Neuron (in vitro differentiated cells): ENCODE measurements around the gene SMURF2.
"Not testable (repeated sequence)": the region's sequence is repeated elsewhere in the genome, so short reads cannot be mapped to it uniquely, and the experiment has no call there.

ENCODE experiments used
- H2AFZ ChIP-seq: one replicate; pipeline ENCODE4 v1.6.1; 2013; ENCODE audit warnings: low read depth, mild to moderate bottlenecking, inconsistent platforms, low read length, moderate library complexity
- H3K27me3 ChIP-seq: one replicate; pipeline ENCODE4 v1.6.1; 2013; ENCODE audit warnings: low read length; ENCODE audit not compliant: insufficient read depth
- H3K36me3 ChIP-seq: one replicate; pipeline ENCODE4 v1.6.1; 2013; ENCODE audit warnings: low read length; ENCODE audit not compliant: insufficient read depth
- H3K4me1 ChIP-seq: one replicate; pipeline ENCODE4 v1.6.1; 2013; ENCODE audit warnings: low read length; ENCODE audit not compliant: insufficient read depth
- H3K4me3 ChIP-seq: 2 replicates; pipeline ENCODE4 v1.5.1; 2013; ENCODE audit warnings: mild to moderate bottlenecking, low read length, moderate library complexity
- H3K9me3 ChIP-seq: one replicate; pipeline ENCODE4 v1.6.1; 2013; ENCODE audit warnings: low read length

Gene SMURF2

DNA sequence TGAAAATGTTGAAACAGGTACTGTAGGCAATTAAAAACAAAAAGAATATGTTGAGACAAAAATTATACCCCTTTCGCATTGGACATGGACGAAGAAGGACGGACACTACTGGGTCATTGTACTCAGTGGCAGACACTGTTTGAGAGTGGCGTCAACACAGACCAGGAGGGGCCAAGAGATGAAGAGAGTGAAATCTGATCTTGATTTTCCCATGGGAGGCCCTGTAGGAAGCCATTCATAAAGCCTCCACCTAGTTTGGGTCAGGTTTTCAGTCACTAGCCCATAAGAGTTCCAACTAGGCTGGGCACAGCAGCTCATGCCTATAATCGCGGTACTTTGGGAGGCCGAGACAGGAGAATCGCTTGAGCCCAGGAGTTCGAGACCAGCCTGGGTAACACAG is 23.6 kb upstream of the SMURF2 start:
- Histone ChIP-seq H3K36me3 (no peaks in the 10 kb centered on the region), H3K9me3 (no peaks in the 10 kb centered on the region), H3K4me3 (no peak overlapping the region), H2AFZ (no peak overlapping the region), H3K4me1 (no peaks in the 10 kb centered on the region), H3K27me3 (no peaks in the 10 kb centered on the region)

DNA sequence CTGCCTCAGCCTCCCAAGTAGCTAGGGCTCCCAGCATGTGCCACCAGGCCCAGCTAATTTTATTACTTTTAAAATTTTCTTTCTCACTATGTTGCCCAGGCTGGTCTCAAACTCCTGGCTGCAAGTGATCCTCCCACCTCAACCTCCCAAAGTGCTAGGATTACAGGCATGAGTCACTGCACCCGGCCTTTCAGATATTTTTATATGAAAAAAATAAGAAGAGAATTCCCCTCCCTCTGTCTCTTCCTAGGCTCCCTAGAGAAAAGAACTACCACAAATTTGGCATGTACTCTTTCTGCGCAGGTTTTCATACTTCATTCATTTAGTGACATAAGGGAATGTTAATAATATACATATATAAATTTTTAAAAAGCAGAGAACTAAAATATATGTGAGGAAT is 21.7 kb upstream of the SMURF2 start:
- Histone ChIP-seq H3K9me3 (no peaks in the 10 kb centered on the region), H3K36me3 (no peaks in the 10 kb centered on the region), H2AFZ (no peak overlapping the region), H3K4me1 (no peaks in the 10 kb centered on the region), H3K4me3 (no peak overlapping the region), H3K27me3 (no peaks in the 10 kb centered on the region)

DNA sequence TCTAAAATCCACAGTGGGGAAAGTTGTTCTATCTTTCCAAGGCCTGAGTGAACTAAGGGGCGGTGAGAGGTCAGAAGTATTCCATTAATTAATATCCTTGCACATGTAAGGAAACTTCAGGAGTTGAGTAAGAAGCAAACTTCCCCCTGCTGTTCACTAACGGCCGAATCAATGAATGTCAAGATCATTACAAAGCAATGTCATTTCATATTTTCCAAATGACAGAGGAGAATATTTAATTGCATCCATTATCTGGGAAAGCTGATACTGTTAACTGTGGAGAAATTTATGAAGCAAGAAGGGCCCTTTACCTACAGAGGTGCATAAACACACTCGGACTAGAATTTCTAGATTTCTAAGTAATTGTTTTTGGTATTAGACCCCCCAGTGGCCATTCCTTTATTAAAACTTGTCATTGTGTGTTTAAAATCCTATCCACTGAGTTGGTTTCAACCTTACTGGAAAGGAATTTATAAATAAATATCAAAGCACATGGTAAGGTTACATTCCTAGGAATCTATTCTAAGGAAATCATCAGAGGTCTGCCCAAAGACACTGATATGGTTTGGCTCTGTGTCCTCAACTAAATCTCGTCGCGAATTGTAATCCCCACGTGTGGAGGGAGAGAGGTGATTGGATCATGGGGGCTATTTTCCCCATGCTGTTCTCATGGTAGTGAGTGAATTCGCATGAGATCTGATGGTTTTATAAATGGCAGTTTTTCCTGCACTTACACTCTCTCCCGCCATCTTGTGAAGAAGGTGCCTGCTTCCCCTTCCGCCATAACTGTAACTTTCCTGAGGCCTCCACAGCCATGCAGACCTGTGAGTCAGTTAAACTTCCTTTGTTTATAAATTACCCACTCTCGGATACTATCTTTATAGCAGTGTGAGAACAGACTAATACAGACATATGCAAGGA is 20.4 kb upstream of the SMURF2 start:
- H3K9me3 ChIP-seq: no peaks in the 10 kb centered on the region
- no peaks in the 10 kb centered on the region for H3K27me3 ChIP-seq
- no peaks in the 10 kb centered on the region for H3K36me3 ChIP-seq
- no peaks in the 10 kb centered on the region for H3K4me1 ChIP-seq
- no peak overlapping the region for H3K4me3 ChIP-seq
- H2AFZ ChIP-seq: no peak overlapping the region

DNA sequence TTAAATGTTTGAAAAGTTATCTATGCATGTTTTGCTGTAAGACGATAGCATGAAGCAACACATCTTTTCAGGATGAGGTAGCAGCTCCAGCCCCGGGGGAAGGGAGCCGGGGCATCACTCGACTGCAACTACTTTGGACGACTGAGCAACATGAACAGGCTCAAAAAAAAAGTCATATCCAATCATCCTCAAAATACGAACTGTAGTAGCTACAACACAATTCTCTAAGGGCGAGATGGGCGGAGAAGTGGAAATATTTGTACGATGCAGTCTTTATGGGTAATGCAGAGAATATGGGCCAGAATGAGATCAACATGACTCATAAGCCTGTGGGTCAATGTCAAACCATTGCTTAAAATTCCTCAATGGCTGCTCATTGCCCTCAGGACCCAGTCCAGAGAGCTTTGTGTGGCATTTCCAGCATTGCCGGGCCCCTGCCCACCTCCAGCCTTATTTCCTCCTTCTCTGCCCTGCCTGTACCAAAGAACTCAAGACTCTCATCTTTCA is 17.7 kb upstream of the SMURF2 start:
- Histone ChIP-seq H3K4me3 (no peak overlapping the region), H3K9me3 (no peaks in the 10 kb centered on the region), H3K4me1 (no peaks in the 10 kb centered on the region), H2AFZ (no peak overlapping the region), H3K36me3 (no peaks in the 10 kb centered on the region), H3K27me3 (no peaks in the 10 kb centered on the region)

DNA sequence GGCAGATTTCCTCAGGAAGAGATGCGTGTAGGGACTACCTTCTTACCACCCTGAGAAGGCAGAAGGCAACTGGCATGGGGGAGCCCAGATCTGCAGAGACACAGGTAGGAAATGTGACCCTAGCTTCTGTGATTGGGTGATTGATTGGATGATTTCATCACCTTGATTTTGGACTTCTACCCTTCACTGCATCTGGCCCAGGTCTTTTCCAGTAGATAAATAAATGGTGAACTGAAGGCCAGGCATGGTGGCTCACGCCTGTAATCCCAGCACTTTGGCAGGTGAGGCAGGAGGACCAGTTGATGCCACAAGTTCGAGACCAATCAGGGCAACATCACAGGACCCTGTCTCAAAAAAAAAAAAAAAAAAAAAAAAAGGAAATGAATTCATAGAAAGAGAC is 14.7 kb upstream of the SMURF2 start:
- H2AFZ ChIP-seq: no peak overlapping the region
- no peaks in the 10 kb centered on the region for H3K36me3 ChIP-seq
- no peaks in the 10 kb centered on the region for H3K4me1 ChIP-seq
- H3K9me3 ChIP-seq: no peaks in the 10 kb centered on the region
- H3K4me3 ChIP-seq: no peak overlapping the region
- H3K27me3 ChIP-seq: no peaks in the 10 kb centered on the region

DNA sequence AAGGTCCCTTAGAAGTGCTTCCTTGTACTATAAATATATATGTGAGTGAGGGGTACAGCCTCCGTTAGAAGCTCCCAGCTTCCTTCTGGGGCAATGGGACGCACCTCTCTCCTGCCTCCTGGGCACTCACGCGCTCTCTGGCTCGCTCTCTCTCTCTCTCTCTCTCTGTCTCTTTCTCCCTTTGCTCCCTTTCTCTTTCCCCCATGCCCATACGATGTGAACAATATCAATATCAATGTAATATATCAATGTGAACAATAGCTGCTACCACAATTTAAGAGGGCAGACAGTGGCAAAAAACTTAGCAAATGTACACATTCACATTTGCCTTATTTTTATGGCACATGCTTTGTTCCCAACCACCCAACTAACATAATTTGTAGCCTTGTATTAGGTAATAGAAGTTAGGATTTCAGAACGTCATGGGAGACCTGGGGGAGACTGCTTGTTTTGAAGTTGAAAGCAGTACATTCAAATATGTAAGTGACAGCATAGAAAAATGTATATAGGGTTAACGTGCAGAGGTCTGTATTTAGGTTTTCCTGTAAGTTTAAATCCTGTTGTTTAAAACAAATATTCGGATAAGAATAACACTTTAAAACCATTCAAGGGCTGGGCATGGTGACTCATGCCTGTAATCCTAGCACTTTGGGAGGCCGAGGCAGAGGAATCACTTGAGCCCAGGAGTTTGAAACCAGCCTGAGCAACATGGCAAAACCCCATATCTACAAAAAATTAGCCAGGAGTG is 8.9 kb upstream of the SMURF2 start:
- H3K36me3 ChIP-seq, H3K4me1 ChIP-seq, H3K9me3 ChIP-seq, H3K4me3 ChIP-seq, H3K27me3 ChIP-seq, H2AFZ ChIP-seq: not testable (repeated sequence)

DNA sequence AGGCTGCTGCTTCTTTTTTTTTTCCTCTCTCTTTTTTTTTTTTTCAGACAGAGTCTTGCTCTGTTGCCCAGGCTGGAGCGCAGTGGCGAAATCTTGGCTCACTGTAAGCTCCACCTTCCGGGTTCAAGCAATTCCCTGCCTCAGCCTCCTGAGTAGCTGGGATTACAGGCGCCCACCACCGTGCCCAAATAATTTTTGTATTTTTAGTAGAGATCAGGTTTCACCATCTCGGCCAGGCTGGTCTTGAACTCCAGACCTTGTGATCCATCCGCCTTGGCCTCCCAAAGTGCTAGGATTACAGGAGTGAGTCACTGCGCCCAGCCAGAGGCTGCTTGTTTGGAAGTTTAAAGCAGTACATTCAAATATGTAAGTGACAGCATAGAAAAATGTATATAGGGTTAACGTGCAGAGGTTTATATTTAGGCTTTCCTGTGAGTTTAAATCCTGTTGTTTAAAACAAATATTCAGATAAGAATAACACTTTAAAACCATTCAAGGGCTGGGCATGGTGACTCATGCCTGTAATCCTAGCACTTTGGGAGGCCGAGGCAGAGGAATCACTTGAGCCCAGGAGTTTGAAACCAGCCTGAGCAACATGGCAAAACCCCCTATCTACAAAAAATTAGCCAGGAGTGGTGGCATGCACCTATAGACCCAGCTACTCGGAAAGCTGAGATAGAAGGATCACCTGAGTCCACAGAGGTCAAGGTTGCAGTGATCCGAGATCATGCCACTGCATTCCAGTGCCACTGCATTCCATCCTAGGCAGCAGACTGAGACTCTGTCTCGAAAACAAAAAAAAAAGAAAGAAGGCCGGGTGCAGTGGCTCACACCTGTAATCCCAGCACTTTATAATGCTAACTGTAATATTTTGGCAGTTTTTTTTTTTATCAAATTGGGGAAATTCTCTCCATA is 6.0 kb upstream of the SMURF2 start:
- H3K27me3 ChIP-seq, H3K9me3 ChIP-seq, H2AFZ ChIP-seq, H3K4me3 ChIP-seq, H3K36me3 ChIP-seq, H3K4me1 ChIP-seq: not testable (repeated sequence)

DNA sequence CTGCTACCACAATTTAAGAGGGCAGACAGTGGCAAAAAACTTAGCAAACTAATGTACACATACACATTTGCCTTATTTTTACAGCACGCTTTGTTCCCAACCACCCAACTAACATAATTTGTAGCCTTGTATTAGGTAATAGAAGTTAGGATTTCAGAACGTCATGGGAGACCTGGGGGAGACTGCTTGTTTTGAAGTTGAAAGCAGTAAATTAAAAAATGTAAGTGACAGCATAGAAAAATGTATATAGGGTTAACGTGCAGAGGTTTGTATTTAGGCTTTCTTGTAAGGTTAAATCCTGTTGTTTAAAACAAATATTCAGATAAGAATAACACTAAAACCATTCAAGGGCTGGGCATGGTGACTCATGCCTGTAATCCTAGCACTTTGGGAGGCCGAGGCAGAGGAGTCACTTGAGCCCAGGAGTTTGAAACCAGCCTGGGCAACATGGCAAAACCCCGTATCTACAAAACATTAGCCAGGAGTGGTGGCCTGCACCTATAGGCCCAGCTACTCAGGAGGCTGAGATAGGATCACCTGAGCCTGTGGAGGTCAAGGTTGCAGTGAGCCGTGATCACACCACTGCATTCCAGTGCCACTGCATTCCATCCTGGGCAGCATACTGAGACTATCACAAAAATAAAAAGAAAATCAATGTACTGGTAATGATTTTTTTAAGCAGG is 2.3 kb upstream of the SMURF2 start:
- H3K9me3 ChIP-seq, H2AFZ ChIP-seq, H3K36me3 ChIP-seq, H3K27me3 ChIP-seq, H3K4me3 ChIP-seq: not testable (repeated sequence)
- peaks cover 12% of the 10 kb centered on the region for H3K4me1 ChIP-seq

DNA sequence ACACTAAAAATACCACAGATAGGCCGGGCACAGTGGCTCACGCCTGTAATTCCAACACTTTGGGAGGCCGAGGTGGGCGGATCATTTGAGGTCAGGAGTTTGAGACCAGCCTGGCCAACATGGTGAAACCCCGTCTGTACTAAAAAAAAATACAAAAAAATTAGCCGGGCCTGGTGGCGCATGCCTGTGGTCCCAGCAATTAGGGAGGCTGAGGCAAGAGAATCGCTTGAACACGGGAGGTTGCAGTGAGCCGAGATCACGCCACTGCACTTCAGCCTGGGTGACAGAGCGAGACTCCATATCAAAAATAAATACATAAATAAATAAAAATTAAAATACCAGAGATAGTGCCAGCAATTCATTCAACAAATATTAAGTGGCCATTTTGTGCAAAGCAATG is 1.7 kb upstream of the SMURF2 start:
- H3K9me3 ChIP-seq, H2AFZ ChIP-seq, H3K4me3 ChIP-seq, H3K36me3 ChIP-seq, H3K27me3 ChIP-seq: not testable (repeated sequence)
- peaks cover 14% of the 10 kb centered on the region for H3K4me1 ChIP-seq

DNA sequence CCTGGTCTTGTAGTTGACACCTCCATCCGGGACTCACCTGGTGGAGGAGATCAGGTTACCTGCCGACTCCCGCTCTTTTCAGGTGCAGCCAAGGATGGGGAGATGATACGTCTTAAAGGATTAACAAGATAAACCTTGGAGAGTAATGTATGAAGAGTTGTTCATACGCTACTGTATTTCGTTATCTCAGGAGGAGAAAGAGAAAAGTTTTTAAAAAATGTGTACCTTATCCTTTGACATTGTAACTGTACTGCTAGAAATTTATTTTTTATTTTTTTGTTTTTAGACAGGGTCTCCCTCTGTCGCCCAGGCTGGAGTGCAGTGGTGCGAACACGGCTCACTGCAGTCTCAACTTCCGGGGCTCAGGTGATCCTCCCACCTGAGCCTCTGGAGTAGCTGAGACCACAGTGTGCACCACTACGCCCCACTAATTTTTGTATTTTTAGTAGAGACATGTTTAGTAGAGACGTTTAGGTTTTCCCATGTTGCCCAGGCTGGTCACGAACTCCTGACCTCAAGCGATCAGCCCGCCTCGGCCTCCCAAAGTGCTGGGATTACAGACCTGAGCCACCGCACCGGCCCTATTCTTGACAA is 764 bp upstream of the SMURF2 start:
- peak overlapping the region; percentile 49 for H3K4me3 ChIP-seq
- H3K36me3 ChIP-seq: no peaks in the 10 kb centered on the region
- peaks cover 15% of the 10 kb centered on the region for H3K4me1 ChIP-seq
- no peaks in the 10 kb centered on the region for H3K9me3 ChIP-seq
- peak overlapping the region; percentile 65 for H2AFZ ChIP-seq
- H3K27me3 ChIP-seq: no peaks in the 10 kb centered on the region

DNA sequence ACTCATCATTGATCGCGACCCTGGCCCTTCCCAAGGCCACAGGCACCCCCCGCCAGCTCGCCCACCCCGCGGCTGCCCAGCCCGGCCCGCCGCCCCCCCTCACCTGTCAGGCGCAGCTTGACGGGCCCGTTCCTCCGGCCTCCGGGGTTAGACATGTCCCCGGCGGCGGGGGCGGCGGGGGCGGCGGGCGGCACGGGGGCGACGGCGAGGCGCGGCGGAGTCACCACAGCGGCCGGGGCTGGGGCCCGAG is 456 bp downstream of the SMURF2 start:
- H3K4me3 ChIP-seq: peak overlapping the region; percentile 91
- no peaks in the 10 kb centered on the region for H3K9me3 ChIP-seq
- no peaks in the 10 kb centered on the region for H3K36me3 ChIP-seq
- no peaks in the 10 kb centered on the region for H3K27me3 ChIP-seq
- peaks cover 15% of the 10 kb centered on the region for H3K4me1 ChIP-seq
- H2AFZ ChIP-seq: peak overlapping the region; percentile 63

DNA sequence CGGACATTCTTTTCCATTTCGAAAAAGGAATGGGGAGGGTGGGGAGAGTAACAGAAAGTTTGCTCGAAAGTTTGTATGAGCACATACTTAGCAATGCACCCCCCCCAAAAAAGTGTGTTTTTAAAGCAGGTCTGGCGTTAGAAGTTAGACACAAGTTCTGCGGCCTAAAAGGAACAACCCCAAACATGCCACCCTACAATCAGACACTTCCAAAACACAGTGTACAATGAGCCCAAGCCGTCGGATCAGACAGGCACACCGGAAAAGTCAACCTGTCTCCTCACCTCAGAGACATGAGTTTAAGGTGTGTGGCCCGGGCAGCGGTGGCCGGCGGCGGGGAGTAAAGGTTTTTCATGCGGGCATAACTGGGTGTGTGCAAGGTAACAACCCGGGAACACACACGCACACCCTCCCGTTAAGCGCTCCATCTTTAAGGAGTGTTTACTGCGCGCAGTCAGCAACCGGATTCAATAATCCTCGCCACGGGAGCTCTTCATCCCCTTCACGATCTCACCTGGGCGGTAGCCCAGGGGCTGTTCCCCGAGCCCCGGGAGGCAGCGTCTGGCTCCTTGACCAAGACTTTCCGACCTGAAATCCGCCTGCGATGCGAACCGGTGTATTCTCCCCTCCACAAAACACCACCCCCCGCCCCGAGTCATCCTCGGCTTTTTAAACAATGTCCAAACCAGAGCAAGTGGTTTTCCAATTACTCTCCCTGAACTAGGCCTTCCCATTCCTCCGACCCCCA is 955 bp downstream of the SMURF2 start:
- H3K4me1 ChIP-seq: peaks cover 15% of the 10 kb centered on the region
- H3K27me3 ChIP-seq, H3K36me3 ChIP-seq, H3K9me3 ChIP-seq: not testable (repeated sequence)
- H2AFZ ChIP-seq: peak overlapping the region; percentile 63
- H3K4me3 ChIP-seq: peak overlapping the region; percentile 91
